ENCODE measurements around the gene SARDH. TPM values are rescaled to one million over a fixed set of nuclear protein-coding genes. Genes with fewer than 3 reads are reported as not detected.

The SARDH gene
- total and polyA plus RNA-seq, 2 of the 8 experiments (the other 6 are each of a cell fraction or from before 2014, with no cell fraction given) = 6.4 to 7.4 TPM

DNA sequence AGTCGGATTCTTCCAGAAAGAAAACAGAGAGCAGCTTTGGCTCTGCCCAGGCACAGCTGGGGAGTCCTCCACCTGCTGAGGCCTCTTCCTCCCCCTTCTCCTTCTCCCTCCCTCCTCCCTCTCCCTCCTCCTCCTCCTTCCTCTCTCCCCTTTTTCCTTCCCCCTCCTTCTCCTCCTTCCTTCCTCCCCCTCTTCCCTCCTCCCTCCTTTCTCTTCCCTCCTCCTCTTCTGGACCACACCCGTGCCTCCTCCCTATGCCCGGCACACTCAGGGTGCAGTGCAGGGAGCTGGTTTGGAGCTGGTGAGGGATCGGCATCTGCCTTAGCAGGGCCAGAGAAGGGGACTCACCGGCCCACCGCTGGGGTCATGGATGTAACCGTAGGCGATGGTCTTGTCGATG lies 71.8 kb downstream of the SARDH start (continued):
- TF ChIP-seq ZNF274 (IDR thresholded peaks at IDR 0.05; ENCODE audit: borderline replicate concordance, extremely low read depth, low read length) (no peak), RBBP5 (IDR thresholded peaks at IDR 0.05; ENCODE audit: borderline replicate concordance, low read depth, low read length) (no peak), BRCA1 (IDR thresholded peaks at IDR 0.05; ENCODE audit: low read depth, low read length) (no peak), POLR2A (IDR thresholded peaks at IDR 0.05; ENCODE audit: control extremely low read depth in 1 of 2, low read depth in 2 of 2, low read length in 2 of 2) (no peak)
- TF ChIP-seq, protein P1, sequence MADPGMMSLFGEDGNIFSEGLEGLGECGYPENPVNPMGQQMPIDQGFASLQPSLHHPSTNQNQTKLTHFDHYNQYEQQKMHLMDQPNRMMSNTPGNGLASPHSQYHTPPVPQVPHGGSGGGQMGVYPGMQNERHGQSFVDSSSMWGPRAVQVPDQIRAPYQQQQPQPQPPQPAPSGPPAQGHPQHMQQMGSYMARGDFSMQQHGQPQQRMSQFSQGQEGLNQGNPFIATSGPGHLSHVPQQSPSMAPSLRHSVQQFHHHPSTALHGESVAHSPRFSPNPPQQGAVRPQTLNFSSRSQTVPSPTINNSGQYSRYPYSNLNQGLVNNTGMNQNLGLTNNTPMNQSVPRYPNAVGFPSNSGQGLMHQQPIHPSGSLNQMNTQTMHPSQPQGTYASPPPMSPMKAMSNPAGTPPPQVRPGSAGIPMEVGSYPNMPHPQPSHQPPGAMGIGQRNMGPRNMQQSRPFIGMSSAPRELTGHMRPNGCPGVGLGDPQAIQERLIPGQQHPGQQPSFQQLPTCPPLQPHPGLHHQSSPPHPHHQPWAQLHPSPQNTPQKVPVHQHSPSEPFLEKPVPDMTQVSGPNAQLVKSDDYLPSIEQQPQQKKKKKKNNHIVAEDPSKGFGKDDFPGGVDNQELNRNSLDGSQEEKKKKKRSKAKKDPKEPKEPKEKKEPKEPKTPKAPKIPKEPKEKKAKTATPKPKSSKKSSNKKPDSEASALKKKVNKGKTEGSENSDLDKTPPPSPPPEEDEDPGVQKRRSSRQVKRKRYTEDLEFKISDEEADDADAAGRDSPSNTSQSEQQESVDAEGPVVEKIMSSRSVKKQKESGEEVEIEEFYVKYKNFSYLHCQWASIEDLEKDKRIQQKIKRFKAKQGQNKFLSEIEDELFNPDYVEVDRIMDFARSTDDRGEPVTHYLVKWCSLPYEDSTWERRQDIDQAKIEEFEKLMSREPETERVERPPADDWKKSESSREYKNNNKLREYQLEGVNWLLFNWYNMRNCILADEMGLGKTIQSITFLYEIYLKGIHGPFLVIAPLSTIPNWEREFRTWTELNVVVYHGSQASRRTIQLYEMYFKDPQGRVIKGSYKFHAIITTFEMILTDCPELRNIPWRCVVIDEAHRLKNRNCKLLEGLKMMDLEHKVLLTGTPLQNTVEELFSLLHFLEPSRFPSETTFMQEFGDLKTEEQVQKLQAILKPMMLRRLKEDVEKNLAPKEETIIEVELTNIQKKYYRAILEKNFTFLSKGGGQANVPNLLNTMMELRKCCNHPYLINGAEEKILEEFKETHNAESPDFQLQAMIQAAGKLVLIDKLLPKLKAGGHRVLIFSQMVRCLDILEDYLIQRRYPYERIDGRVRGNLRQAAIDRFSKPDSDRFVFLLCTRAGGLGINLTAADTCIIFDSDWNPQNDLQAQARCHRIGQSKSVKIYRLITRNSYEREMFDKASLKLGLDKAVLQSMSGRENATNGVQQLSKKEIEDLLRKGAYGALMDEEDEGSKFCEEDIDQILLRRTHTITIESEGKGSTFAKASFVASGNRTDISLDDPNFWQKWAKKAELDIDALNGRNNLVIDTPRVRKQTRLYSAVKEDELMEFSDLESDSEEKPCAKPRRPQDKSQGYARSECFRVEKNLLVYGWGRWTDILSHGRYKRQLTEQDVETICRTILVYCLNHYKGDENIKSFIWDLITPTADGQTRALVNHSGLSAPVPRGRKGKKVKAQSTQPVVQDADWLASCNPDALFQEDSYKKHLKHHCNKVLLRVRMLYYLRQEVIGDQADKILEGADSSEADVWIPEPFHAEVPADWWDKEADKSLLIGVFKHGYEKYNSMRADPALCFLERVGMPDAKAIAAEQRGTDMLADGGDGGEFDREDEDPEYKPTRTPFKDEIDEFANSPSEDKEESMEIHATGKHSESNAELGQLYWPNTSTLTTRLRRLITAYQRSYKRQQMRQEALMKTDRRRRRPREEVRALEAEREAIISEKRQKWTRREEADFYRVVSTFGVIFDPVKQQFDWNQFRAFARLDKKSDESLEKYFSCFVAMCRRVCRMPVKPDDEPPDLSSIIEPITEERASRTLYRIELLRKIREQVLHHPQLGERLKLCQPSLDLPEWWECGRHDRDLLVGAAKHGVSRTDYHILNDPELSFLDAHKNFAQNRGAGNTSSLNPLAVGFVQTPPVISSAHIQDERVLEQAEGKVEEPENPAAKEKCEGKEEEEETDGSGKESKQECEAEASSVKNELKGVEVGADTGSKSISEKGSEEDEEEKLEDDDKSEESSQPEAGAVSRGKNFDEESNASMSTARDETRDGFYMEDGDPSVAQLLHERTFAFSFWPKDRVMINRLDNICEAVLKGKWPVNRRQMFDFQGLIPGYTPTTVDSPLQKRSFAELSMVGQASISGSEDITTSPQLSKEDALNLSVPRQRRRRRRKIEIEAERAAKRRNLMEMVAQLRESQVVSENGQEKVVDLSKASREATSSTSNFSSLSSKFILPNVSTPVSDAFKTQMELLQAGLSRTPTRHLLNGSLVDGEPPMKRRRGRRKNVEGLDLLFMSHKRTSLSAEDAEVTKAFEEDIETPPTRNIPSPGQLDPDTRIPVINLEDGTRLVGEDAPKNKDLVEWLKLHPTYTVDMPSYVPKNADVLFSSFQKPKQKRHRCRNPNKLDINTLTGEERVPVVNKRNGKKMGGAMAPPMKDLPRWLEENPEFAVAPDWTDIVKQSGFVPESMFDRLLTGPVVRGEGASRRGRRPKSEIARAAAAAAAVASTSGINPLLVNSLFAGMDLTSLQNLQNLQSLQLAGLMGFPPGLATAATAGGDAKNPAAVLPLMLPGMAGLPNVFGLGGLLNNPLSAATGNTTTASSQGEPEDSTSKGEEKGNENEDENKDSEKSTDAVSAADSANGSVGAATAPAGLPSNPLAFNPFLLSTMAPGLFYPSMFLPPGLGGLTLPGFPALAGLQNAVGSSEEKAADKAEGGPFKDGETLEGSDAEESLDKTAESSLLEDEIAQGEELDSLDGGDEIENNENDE (IDR thresholded peaks at IDR 0.05; ENCODE audit: insufficient replicate concordance, low read length) = no peak
